ENCODE measurements around the gene SERPINA3.

GRCh38 chr14:94605361-94605760 lies 6.8 kb upstream of the SERPINA3 start:
- TF ChIP-seq EZH2phosphoT487 (IDR thresholded peaks at IDR 0.05; ENCODE audit: borderline replicate concordance, low read length) = no peak
- TF ChIP-seq, protein P1, sequence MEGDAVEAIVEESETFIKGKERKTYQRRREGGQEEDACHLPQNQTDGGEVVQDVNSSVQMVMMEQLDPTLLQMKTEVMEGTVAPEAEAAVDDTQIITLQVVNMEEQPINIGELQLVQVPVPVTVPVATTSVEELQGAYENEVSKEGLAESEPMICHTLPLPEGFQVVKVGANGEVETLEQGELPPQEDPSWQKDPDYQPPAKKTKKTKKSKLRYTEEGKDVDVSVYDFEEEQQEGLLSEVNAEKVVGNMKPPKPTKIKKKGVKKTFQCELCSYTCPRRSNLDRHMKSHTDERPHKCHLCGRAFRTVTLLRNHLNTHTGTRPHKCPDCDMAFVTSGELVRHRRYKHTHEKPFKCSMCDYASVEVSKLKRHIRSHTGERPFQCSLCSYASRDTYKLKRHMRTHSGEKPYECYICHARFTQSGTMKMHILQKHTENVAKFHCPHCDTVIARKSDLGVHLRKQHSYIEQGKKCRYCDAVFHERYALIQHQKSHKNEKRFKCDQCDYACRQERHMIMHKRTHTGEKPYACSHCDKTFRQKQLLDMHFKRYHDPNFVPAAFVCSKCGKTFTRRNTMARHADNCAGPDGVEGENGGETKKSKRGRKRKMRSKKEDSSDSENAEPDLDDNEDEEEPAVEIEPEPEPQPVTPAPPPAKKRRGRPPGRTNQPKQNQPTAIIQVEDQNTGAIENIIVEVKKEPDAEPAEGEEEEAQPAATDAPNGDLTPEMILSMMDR (IDR thresholded peaks at IDR 0.05; ENCODE audit: low read depth, low read length, poor library complexity, severe bottlenecking) = no peak

All from DOHH2 (cell line).